Measurements from ENCODE around the gene ZDHHC12. TPM values are rescaled to one million over a fixed set of nuclear protein-coding genes. Genes with fewer than 3 reads are reported as not detected.

Gene ZDHHC12
- total RNA-seq, 1 donor from 2014 or later = 27.4 TPM

GRCh38 chr9:128716581-128717254 lies 7.2 kb downstream of the ZDHHC12 start:
- TF ChIP-seq CTCF (IDR thresholded peaks at IDR 0.05; ENCODE audit: insufficient read depth, low read length, severe bottlenecking) = no peak
- FAIRE-seq = no peak
- Histone ChIP-seq H3K4me3 (ENCODE audit: low read depth, low read length) (no peak overlapping the region), H3K36me3 (ENCODE audit: control insufficient read depth, insufficient read depth, low read length) (peaks cover 4% of the 10 kb centered on the region), H3K27me3 (ENCODE audit: control insufficient read depth, insufficient read depth, low read length) (no peaks in the 10 kb centered on the region)
- no peak for DNase-seq (ENCODE audit: low read depth)

GRCh38 chr9:128715436-128715750 lies 8.5 kb downstream of the ZDHHC12 start:
- Histone ChIP-seq H3K4me3 (ENCODE audit: low read depth, low read length) (no peak overlapping the region), H3K27me3 (ENCODE audit: control insufficient read depth, insufficient read depth, low read length) (no peaks in the 10 kb centered on the region), H3K36me3 (ENCODE audit: control insufficient read depth, insufficient read depth, low read length) (no peaks in the 10 kb centered on the region)
- TF ChIP-seq CTCF (IDR thresholded peaks at IDR 0.05; ENCODE audit: insufficient read depth, low read length, severe bottlenecking) = no peak
- no peak for FAIRE-seq
- DNase-seq (ENCODE audit: low read depth) = no peak

GRCh38 chr9:128714586-128715435 lies 9.1 kb downstream of the ZDHHC12 start:
- FAIRE-seq (no peak), DNase-seq (ENCODE audit: low read depth) (no peak)
- TF ChIP-seq CTCF (IDR thresholded peaks at IDR 0.05; ENCODE audit: insufficient read depth, low read length, severe bottlenecking) = no peak
- Histone ChIP-seq H3K4me3 (ENCODE audit: low read depth, low read length) (no peak overlapping the region), H3K27me3 (ENCODE audit: control insufficient read depth, insufficient read depth, low read length) (no peaks in the 10 kb centered on the region), H3K36me3 (ENCODE audit: control insufficient read depth, insufficient read depth, low read length) (no peaks in the 10 kb centered on the region)

- Histone ChIP-seq H3K4me3 (ENCODE audit: low read depth, low read length) (no peak overlapping the region), H3K36me3 (ENCODE audit: control insufficient read depth, insufficient read depth, low read length) (no peaks in the 10 kb centered on the region), H3K27me3 (ENCODE audit: control insufficient read depth, insufficient read depth, low read length) (no peaks in the 10 kb centered on the region)
- TF ChIP-seq CTCF (IDR thresholded peaks at IDR 0.05; ENCODE audit: insufficient read depth, low read length, severe bottlenecking) = no peak
- no peak for FAIRE-seq
- no peak for DNase-seq (ENCODE audit: low read depth)
Observed at GRCh38 chr9:128713941-128714573, 9.9 kb downstream of the ZDHHC12 start.

GRCh38 chr9:128713411-128713780 lies 10.5 kb downstream of the ZDHHC12 start:
- no peak for FAIRE-seq

More at GRCh38 chr9:128713411-128713780, 10.5 kb downstream of the ZDHHC12 start:
- Histone ChIP-seq H3K4me3 (ENCODE audit: low read depth, low read length) (no peak overlapping the region), H3K27me3 (ENCODE audit: control insufficient read depth, insufficient read depth, low read length) (no peaks in the 10 kb centered on the region), H3K36me3 (ENCODE audit: control insufficient read depth, insufficient read depth, low read length) (no peaks in the 10 kb centered on the region)
- TF ChIP-seq CTCF (IDR thresholded peaks at IDR 0.05; ENCODE audit: insufficient read depth, low read length, severe bottlenecking) = no peak
- DNase-seq (ENCODE audit: low read depth) = no peak
